HCT116 (cell line): ENCODE measurements around the gene SLC10A6. TPM values are rescaled to one million over a fixed set of nuclear protein-coding genes. Genes with fewer than 3 reads are reported as not detected.

Experiments
- ATAC-seq: fragments of 200-7000 bp; cut with Tn5 transposase; 2 replicates; pipeline ENCODE4 v1.9.1; 2020; ENCODE audit warnings: mild to moderate bottlenecking, moderate library complexity
- BruUV-seq: library from RNA; stranded (reverse); fragments of 400-500 nt; replicated peaks from 2 replicates; lab custom pipeline; 2021; lab: Mats Ljungman, UMichigan
- CTCF ChIA-PET: fragments of 300-600 bp; sonication (Branson Sonifier 250); formaldehyde crosslinking; loops from one replicate; lab custom pipeline; 2021; ENCODE audit warnings: antibody characterized with exemption; lab: Charles Lee
- POLR2A ChIA-PET: fragments of 300-600, 350-600 bp; sonication (Branson Sonifier 250); formaldehyde crosslinking; loops from one replicate; lab custom pipeline; 2021; ENCODE audit warnings: antibody characterized with exemption; lab: Charles Lee
- RAD21 ChIA-PET, 2 experiments: fragments of 300-600 bp; sonication (Branson Sonifier 250); formaldehyde crosslinking; loops; one replicate each; lab custom pipeline; 2023; ENCODE audit warnings: low total read pairs in 2 of 2; ENCODE audit not compliant: uncharacterized antibody in 2 of 2, unreplicated experiment in 2 of 2, low non-redundant PET in 1 of 2; lab: Charles Lee
- DNase-seq: peaks from one replicate; pipeline ENCODE4 v3.0.0-alpha.2; 2010; ENCODE audit warnings: low read depth, low spot score
- H2AFZ ChIP-seq: fragments of 200-600 bp; shearing (Covaris generic), sonication (generic); 2 replicates; pipeline ENCODE4 v1.6.1; 2017; ENCODE audit warnings: low read depth, mixed run types, mixed read lengths, antibody characterized with exemption, low read length; ENCODE audit not compliant: poor library complexity, severe bottlenecking
- H3K27ac ChIP-seq: 2 replicates; pipeline ENCODE4 v1.5.1; 2012; ENCODE audit warnings: low read depth, low read length
- H3K27me3 ChIP-seq: fragments of 200-600 bp; sonication (generic); 2 replicates; pipeline ENCODE4 v1.6.1; 2016; ENCODE audit warnings: mixed run types, low read length, mixed read lengths; ENCODE audit not compliant: insufficient read depth
- H3K36me3 ChIP-seq, 2 experiments: fragments of 200-500 bp in 1 of 2; fragments of 200-600 bp in 1 of 2; sonication (Bioruptor generic) in 1 of 2; sonication (generic) in 1 of 2; 2 replicates each; pipeline versions ENCODE4 v1.5.1 to v1.6.1; 2014 to 2016; ENCODE audit warnings: low read length in 2 of 2, inconsistent platforms in 1 of 2, mixed read lengths in 1 of 2, mixed run types in 1 of 2; ENCODE audit not compliant: insufficient read depth in 2 of 2, control insufficient read depth in 1 of 2
- H3K4me1 ChIP-seq, 2 experiments: fragments of 200-600 bp in 1 of 2; sonication (generic) in 1 of 2; 2 replicates each; pipeline versions ENCODE4 v1.5.1 to v1.6.1; 2012 to 2017; ENCODE audit warnings: low read length in 2 of 2, inconsistent platforms in 1 of 2, mild to moderate bottlenecking in 1 of 2, mixed read lengths in 1 of 2, mixed run types in 1 of 2, moderate library complexity in 1 of 2; ENCODE audit not compliant: insufficient read depth in 2 of 2, control insufficient read depth in 1 of 2
- H3K4me2 ChIP-seq: fragments of 200-600 bp; sonication (generic); 2 replicates; pipeline ENCODE4 v1.6.1; 2017; ENCODE audit warnings: mixed run types, low read length, mixed read lengths
- H3K4me3 ChIP-seq, 2 experiments: fragments of 200-600 bp in 1 of 2; sonication (generic) in 1 of 2; replicated peaks in 1 of 2; 2 replicates each; pipeline ENCODE4 v1.5.1; 2011 to 2016; ENCODE audit warnings: low read length in 2 of 2, control low read depth in 1 of 2, low read depth in 1 of 2, mild to moderate bottlenecking in 1 of 2, mixed read lengths in 1 of 2, mixed run types in 1 of 2
- H3K79me2 ChIP-seq: fragments of 200-600 bp; sonication (generic); 2 replicates; pipeline ENCODE4 v1.6.1; 2017; ENCODE audit warnings: mild to moderate bottlenecking, mixed run types, low read length, moderate library complexity, mixed read lengths; ENCODE audit not compliant: insufficient read depth
- H3K9ac ChIP-seq: fragments of 200-600 bp; sonication (generic); 2 replicates; pipeline ENCODE4 v1.6.1; 2016; ENCODE audit warnings: low read length, mixed read lengths
- H3K9me2 ChIP-seq: fragments of 200-600 bp; sonication (generic), shearing (Covaris generic); 2 replicates; pipeline ENCODE4 v1.6.1; 2017; ENCODE audit warnings: mixed run types, mild to moderate bottlenecking, moderate library complexity; ENCODE audit not compliant: insufficient read depth
- H3K9me3 ChIP-seq, 2 experiments: fragments of 200-500 bp in 1 of 2; fragments of 200-600 bp in 1 of 2; sonication (Bioruptor generic) in 1 of 2; sonication (generic) in 1 of 2; 2 replicates each; pipeline ENCODE4 v1.6.1; 2014 to 2017; ENCODE audit warnings: low read length in 2 of 2, mixed read lengths in 2 of 2, inconsistent platforms in 1 of 2, low read depth in 1 of 2, mild to moderate bottlenecking in 1 of 2, mixed run types in 1 of 2, moderate library complexity in 1 of 2; ENCODE audit not compliant: control insufficient read depth in 1 of 2, insufficient read depth in 1 of 2
- H4K20me1 ChIP-seq: fragments of 200-600 bp; sonication (generic), shearing (Covaris generic); 2 replicates; pipeline ENCODE4 v1.6.1; 2017; ENCODE audit warnings: mixed run types, mild to moderate bottlenecking, moderate library complexity; ENCODE audit not compliant: insufficient read depth
- ATF3 ChIP-seq: IDR thresholded peaks from 2 replicates; pipeline ENCODE4 v1.6.1; 2012
- CBX3 ChIP-seq: IDR thresholded peaks from 2 replicates; pipeline ENCODE4 v1.6.1; 2012; ENCODE audit warnings: low read depth
- EGR1 ChIP-seq: IDR thresholded peaks from 2 replicates; pipeline ENCODE4 v1.6.1; 2012; ENCODE audit warnings: low read depth
- EZH2 ChIP-seq: fragments of 200-600 bp; sonication (generic); IDR thresholded peaks from 2 replicates; pipeline ENCODE4 v1.6.1; 2017; ENCODE audit warnings: antibody characterized with exemption, mixed run types
- EZH2phosphoT487 ChIP-seq: fragments of 200-600 bp; IDR thresholded peaks from 2 replicates; pipeline ENCODE4 v1.6.1; 2018; ENCODE audit warnings: antibody characterized with exemption, borderline replicate concordance
- FOSL1 ChIP-seq: IDR thresholded peaks from 2 replicates; pipeline ENCODE4 v1.6.1; 2012; ENCODE audit warnings: low read depth
- JUND ChIP-seq: IDR thresholded peaks from 2 replicates; pipeline ENCODE4 v1.6.1; 2012
- POLR2A ChIP-seq: IDR thresholded peaks from 2 replicates; pipeline ENCODE4 v1.7.0; 2011; ENCODE audit warnings: borderline replicate concordance; ENCODE audit not compliant: insufficient read depth, insufficient read length; ENCODE audit errors: extremely low read depth
- POLR2AphosphoS5 ChIP-seq: IDR thresholded peaks from 2 replicates; pipeline ENCODE4 v1.6.1; 2011; ENCODE audit warnings: mild to moderate bottlenecking, low read depth, low read length, moderate library complexity
- SIN3A ChIP-seq: IDR thresholded peaks from 2 replicates; pipeline ENCODE4 v1.6.1; 2012; ENCODE audit warnings: low read depth
- SP1 ChIP-seq: IDR thresholded peaks from 2 replicates; pipeline ENCODE4 v1.6.1; 2012; ENCODE audit warnings: low read depth
- SRF ChIP-seq: IDR thresholded peaks from 2 replicates; pipeline ENCODE4 v1.6.1; 2012; ENCODE audit warnings: low read depth
- TCF7L2 ChIP-seq: IDR thresholded peaks from 2 replicates; pipeline ENCODE4 v1.7.0; 2011; ENCODE audit warnings: borderline replicate concordance, inconsistent platforms; ENCODE audit not compliant: insufficient read depth, insufficient read length; ENCODE audit errors: extremely low read depth
- YY1 ChIP-seq: IDR thresholded peaks from 2 replicates; pipeline ENCODE4 v1.6.1; 2011; ENCODE audit warnings: low read length, low read depth, moderate library complexity, mild to moderate bottlenecking; ENCODE audit not compliant: insufficient replicate concordance; ENCODE audit errors: extremely low read depth
- ZBTB33 ChIP-seq: IDR thresholded peaks from 2 replicates; pipeline ENCODE4 v1.6.1; 2011; ENCODE audit warnings: mild to moderate bottlenecking, low read length, moderate library complexity; ENCODE audit not compliant: insufficient replicate concordance; ENCODE audit errors: extremely low read depth
- ZFX ChIP-seq: fragments of 450-650 bp; IDR thresholded peaks from 2 replicates; pipeline ENCODE4 v1.6.1; 2017
- ZNF274 ChIP-seq: fragments of 200-500 bp; sonication (Bioruptor generic); IDR thresholded peaks from 2 replicates; pipeline ENCODE4 v1.6.1; 2014; ENCODE audit warnings: mild to moderate bottlenecking, low read depth, low read length, inconsistent platforms
- intact Hi-C: fragments of 100-400 bp; cut with micrococcal nuclease; formaldehyde crosslinking; loops from 2 replicates; pipeline ENCODE4 v1.10.0; 2022
- total RNA-seq: library from RNA; stranded (reverse); gene quantifications from one replicate; pipeline ENCODE4 v1.2.1, GENCODE V29; 2021; ENCODE audit not compliant: unreplicated experiment
- TF ChIP-seq, protein P1 (sequence below), 3 experiments: fragments of 200-600 bp in 1 of 3; sonication (generic) in 1 of 3; IDR thresholded peaks in 2 of 3; conservative IDR thresholded peaks in 1 of 3; 2 replicates each; pipeline ENCODE4 v1.5.1; 2012 to 2017; ENCODE audit warnings: low read depth in 2 of 3, low read length in 2 of 3, antibody characterized with exemption in 1 of 3, borderline replicate concordance in 1 of 3, control low read depth in 1 of 3, mild to moderate bottlenecking in 1 of 3, mixed read lengths in 1 of 3, mixed run types in 1 of 3, moderate library complexity in 1 of 3; ENCODE audit not compliant: insufficient read depth in 1 of 3
- TF ChIP-seq, protein P2 (sequence below): IDR thresholded peaks from 2 replicates; pipeline ENCODE4 v1.6.1; 2012
- TF ChIP-seq, protein P3 (sequence below): IDR thresholded peaks from 2 replicates; pipeline ENCODE4 v1.6.1; 2012; ENCODE audit warnings: low read depth

Gene SLC10A6
- total RNA-seq, 1 experiment from 2014 or later, result not detected

DNA sequence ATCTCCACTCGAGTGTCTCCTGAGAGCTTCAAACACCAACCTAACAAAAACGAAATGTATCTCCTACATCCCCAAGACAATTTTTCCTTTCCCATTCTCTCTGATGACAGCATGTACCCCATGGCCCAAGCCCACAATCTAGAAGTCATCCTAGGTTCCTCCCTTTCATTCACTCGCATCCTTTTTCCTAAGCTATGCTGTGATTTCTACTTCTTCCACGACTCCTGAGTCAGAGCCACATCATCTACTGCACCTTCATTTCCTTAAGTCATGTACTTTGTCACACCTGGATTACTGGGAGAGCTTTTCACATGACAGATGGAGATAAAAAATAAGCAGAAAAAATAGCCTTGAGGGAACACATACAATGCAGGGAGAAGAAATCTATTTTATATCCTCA lies 23.0 kb upstream of the SLC10A6 start:
- no peaks in the 10 kb centered on the region for H3K79me2 ChIP-seq
- H3K9me3 ChIP-seq, result no peaks in the 10 kb centered on the region
- ChIA-PET RAD21 (no interaction called here), CTCF (interaction anchor here (1.0 kb wide), 1 partner anchor 376 kb away, joined by 3 read pairs; no protein-coding TSS in a partner anchor), POLR2A (no interaction called here)
- no peak for ATAC-seq
- BruUV-seq, result no TSS peak
- DNase-seq, result no peak
- H3K9ac ChIP-seq, result no peak overlapping the region
- no peak overlapping the region for H3K4me3 ChIP-seq
- TF ChIP-seq EZH2phosphoT487, result no peak
- TF ChIP-seq ZNF274, result no peak
- no peak for TF ChIP-seq POLR2AphosphoS5
- no peak for TF ChIP-seq FOSL1
- TF ChIP-seq CBX3, result no peak
- no peak for TF ChIP-seq SRF
- no peak for TF ChIP-seq POLR2A
- TF ChIP-seq, protein P1, sequence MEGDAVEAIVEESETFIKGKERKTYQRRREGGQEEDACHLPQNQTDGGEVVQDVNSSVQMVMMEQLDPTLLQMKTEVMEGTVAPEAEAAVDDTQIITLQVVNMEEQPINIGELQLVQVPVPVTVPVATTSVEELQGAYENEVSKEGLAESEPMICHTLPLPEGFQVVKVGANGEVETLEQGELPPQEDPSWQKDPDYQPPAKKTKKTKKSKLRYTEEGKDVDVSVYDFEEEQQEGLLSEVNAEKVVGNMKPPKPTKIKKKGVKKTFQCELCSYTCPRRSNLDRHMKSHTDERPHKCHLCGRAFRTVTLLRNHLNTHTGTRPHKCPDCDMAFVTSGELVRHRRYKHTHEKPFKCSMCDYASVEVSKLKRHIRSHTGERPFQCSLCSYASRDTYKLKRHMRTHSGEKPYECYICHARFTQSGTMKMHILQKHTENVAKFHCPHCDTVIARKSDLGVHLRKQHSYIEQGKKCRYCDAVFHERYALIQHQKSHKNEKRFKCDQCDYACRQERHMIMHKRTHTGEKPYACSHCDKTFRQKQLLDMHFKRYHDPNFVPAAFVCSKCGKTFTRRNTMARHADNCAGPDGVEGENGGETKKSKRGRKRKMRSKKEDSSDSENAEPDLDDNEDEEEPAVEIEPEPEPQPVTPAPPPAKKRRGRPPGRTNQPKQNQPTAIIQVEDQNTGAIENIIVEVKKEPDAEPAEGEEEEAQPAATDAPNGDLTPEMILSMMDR (IDR thresholded peaks at IDR 0.05 in 2 of 3, conservative IDR thresholded peaks at IDR 0.05 in 1 of 3; ENCODE audit: borderline replicate concordance in 1 of 3, insufficient read depth in 1 of 3, low read depth in 2 of 3, low read length in 2 of 3), result no peak
- TF ChIP-seq, protein P2, sequence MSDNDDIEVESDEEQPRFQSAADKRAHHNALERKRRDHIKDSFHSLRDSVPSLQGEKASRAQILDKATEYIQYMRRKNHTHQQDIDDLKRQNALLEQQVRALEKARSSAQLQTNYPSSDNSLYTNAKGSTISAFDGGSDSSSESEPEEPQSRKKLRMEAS, result no peak
- no peak for TF ChIP-seq ATF3
- no peak for TF ChIP-seq EGR1
- TF ChIP-seq ZBTB33, result no peak
- TF ChIP-seq, protein P3, sequence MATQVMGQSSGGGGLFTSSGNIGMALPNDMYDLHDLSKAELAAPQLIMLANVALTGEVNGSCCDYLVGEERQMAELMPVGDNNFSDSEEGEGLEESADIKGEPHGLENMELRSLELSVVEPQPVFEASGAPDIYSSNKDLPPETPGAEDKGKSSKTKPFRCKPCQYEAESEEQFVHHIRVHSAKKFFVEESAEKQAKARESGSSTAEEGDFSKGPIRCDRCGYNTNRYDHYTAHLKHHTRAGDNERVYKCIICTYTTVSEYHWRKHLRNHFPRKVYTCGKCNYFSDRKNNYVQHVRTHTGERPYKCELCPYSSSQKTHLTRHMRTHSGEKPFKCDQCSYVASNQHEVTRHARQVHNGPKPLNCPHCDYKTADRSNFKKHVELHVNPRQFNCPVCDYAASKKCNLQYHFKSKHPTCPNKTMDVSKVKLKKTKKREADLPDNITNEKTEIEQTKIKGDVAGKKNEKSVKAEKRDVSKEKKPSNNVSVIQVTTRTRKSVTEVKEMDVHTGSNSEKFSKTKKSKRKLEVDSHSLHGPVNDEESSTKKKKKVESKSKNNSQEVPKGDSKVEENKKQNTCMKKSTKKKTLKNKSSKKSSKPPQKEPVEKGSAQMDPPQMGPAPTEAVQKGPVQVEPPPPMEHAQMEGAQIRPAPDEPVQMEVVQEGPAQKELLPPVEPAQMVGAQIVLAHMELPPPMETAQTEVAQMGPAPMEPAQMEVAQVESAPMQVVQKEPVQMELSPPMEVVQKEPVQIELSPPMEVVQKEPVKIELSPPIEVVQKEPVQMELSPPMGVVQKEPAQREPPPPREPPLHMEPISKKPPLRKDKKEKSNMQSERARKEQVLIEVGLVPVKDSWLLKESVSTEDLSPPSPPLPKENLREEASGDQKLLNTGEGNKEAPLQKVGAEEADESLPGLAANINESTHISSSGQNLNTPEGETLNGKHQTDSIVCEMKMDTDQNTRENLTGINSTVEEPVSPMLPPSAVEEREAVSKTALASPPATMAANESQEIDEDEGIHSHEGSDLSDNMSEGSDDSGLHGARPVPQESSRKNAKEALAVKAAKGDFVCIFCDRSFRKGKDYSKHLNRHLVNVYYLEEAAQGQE, result no peak
- TF ChIP-seq ZFX, result no peak
- TF ChIP-seq SIN3A, result no peak
- no peak for TF ChIP-seq JUND
- no peak for TF ChIP-seq EZH2
- TF ChIP-seq SP1, result no peak
- TF ChIP-seq TCF7L2, result no peak
- no peak for TF ChIP-seq YY1
- H3K4me1 ChIP-seq, result no peaks in the 10 kb centered on the region
- H3K27ac ChIP-seq, result no peak overlapping the region
- no peaks in the 10 kb centered on the region for H3K9me2 ChIP-seq
- no peaks in the 10 kb centered on the region for H3K27me3 ChIP-seq
- no peaks in the 10 kb centered on the region for H3K36me3 ChIP-seq
- no peaks in the 10 kb centered on the region for H4K20me1 ChIP-seq
- no peak overlapping the region for H3K4me2 ChIP-seq
- no peak overlapping the region for H2AFZ ChIP-seq
- intact Hi-C loops, result no loop called here
